ENCODE data around the gene ANGPT4. TPM values are rescaled to one million over a fixed set of nuclear protein-coding genes. Genes with fewer than 3 reads are reported as not detected.

ANGPT4 gene
- total and polyA plus RNA-seq, 2 of the 13 experiments (the other 11 are each of a cell fraction or from before 2014, with no cell fraction given), result not detected

DNA sequence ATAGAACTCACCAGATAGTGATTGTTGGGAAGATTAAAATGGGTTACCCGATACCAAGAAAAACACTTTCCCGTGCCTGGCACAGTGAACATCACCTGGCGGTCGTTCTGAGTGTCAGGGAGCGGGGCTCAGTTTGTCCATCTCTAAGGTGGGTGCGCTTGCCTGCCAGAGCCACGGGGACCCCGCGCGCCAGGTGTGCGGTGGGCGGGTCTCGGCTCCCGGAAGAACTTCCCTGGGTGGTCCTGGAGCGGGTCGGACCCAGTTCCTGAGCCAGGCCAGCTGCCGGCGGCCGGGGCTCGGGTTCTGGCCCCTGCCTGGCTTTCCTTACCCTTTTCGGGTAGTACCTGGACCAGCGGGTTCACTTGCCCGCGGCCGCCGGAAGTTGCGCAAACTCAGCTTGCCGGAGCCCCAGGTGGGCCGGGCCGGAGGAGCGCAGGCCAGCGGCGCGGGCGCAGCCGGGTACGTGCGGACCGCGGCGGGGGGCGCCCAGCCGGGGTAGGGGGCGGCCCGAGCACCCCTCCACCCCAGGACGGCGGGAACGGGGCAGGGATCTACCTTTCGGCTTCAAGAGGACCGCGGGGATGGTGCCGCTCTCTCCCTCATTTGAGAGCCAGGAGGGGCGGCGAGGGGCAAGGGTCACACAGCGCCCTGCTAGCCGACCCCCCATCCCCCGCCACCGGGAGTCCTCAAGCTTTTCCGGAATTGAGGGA, 75.1 kb downstream of the ANGPT4 start (continued):
- TF ChIP-seq ZNF577 (CRISPR knock-in tag; IDR thresholded peaks at IDR 0.05; ENCODE audit: borderline replicate concordance, low read depth) (no peak), ZNF616 (CRISPR knock-in tag; IDR thresholded peaks at IDR 0.05; ENCODE audit: low read depth) (0 out of 2 replicates have a peak, but pooled peaks have one; percentile 71), KAT8 (CRISPR knock-in tag; IDR thresholded peaks at IDR 0.05) (peak; percentile 48; the same call in 1 of the 2 replicates), ZNF7 (CRISPR knock-in tag; IDR thresholded peaks at IDR 0.05) (no peak), CBFB (CRISPR knock-in tag; IDR thresholded peaks at IDR 0.05) (no peak), ZNF83 (CRISPR knock-in tag; IDR thresholded peaks at IDR 0.05; ENCODE audit: borderline replicate concordance) (no peak), ZBTB37 (CRISPR knock-in tag; IDR thresholded peaks at IDR 0.05) (no peak), PCBP2 (optimal IDR thresholded peaks at IDR 0.05; ENCODE audit: low read depth, low read length, poor library complexity, severe bottlenecking) (no peak), ZNF660 (CRISPR knock-in tag; IDR thresholded peaks at IDR 0.05; ENCODE audit: borderline replicate concordance, low read depth) (no peak), ZNF180 (CRISPR knock-in tag; IDR thresholded peaks at IDR 0.05; ENCODE audit: borderline replicate concordance, low read depth) (no peak), ZSCAN31 (CRISPR knock-in tag; IDR thresholded peaks at IDR 0.05; ENCODE audit: low read depth) (0 out of 2 replicates have a peak, but pooled peaks have one; percentile 54), ZNF761 (CRISPR knock-in tag; conservative IDR thresholded peaks at IDR 0.05) (no peak), ZNF263 (CRISPR knock-in tag; IDR thresholded peaks at IDR 0.05) (no peak), SNAI1 (CRISPR knock-in tag; IDR thresholded peaks at IDR 0.05; ENCODE audit: borderline replicate concordance) (peak; percentile 35; the same call in 1 of the 2 replicates), ZNF451 (CRISPR knock-in tag; IDR thresholded peaks at IDR 0.05) (peak; percentile 74; the same call in 1 of the 2 replicates), HMG20A (CRISPR knock-in tag; IDR thresholded peaks at IDR 0.05; ENCODE audit: borderline replicate concordance) (no peak), ZFP37 (CRISPR knock-in tag; IDR thresholded peaks at IDR 0.05; ENCODE audit: borderline replicate concordance) (no peak)
- TF ChIP-seq, protein P1, sequence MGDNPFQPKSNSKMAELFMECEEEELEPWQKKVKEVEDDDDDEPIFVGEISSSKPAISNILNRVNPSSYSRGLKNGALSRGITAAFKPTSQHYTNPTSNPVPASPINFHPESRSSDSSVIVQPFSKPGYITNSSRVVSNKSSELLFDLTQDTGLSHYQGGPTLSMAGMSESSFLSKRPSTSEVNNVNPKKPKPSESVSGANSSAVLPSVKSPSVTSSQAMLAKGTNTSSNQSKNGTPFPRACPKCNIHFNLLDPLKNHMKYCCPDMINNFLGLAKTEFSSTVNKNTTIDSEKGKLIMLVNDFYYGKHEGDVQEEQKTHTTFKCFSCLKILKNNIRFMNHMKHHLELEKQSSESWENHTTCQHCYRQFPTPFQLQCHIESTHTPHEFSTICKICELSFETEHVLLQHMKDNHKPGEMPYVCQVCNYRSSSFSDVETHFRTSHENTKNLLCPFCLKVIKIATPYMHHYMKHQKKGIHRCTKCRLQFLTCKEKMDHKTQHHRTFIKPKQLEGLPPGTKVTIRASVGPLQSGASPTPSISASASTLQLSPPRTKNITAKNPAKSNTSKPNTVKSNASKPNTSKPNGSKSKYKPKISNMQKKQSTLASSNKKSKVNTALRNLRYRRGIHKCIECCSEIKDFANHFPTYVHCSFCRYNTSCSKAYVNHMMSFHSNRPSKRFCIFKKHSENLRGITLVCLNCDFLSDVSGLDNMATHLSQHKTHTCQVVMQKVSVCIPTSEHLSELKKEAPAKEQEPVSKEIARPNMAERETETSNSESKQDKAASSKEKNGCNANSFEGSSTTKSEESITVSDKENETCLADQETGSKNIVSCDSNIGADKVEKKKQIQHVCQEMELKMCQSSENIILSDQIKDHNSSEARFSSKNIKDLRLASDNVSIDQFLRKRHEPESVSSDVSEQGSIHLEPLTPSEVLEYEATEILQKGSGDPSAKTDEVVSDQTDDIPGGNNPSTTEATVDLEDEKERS (CRISPR knock-in tag; IDR thresholded peaks at IDR 0.05), result no peak
- TF ChIP-seq, protein P2, sequence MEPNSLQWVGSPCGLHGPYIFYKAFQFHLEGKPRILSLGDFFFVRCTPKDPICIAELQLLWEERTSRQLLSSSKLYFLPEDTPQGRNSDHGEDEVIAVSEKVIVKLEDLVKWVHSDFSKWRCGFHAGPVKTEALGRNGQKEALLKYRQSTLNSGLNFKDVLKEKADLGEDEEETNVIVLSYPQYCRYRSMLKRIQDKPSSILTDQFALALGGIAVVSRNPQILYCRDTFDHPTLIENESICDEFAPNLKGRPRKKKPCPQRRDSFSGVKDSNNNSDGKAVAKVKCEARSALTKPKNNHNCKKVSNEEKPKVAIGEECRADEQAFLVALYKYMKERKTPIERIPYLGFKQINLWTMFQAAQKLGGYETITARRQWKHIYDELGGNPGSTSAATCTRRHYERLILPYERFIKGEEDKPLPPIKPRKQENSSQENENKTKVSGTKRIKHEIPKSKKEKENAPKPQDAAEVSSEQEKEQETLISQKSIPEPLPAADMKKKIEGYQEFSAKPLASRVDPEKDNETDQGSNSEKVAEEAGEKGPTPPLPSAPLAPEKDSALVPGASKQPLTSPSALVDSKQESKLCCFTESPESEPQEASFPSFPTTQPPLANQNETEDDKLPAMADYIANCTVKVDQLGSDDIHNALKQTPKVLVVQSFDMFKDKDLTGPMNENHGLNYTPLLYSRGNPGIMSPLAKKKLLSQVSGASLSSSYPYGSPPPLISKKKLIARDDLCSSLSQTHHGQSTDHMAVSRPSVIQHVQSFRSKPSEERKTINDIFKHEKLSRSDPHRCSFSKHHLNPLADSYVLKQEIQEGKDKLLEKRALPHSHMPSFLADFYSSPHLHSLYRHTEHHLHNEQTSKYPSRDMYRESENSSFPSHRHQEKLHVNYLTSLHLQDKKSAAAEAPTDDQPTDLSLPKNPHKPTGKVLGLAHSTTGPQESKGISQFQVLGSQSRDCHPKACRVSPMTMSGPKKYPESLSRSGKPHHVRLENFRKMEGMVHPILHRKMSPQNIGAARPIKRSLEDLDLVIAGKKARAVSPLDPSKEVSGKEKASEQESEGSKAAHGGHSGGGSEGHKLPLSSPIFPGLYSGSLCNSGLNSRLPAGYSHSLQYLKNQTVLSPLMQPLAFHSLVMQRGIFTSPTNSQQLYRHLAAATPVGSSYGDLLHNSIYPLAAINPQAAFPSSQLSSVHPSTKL (CRISPR knock-in tag; IDR thresholded peaks at IDR 0.05), result 0 out of 2 replicates have a peak, but pooled peaks have one; percentile 8
- TF ChIP-seq, protein P3, sequence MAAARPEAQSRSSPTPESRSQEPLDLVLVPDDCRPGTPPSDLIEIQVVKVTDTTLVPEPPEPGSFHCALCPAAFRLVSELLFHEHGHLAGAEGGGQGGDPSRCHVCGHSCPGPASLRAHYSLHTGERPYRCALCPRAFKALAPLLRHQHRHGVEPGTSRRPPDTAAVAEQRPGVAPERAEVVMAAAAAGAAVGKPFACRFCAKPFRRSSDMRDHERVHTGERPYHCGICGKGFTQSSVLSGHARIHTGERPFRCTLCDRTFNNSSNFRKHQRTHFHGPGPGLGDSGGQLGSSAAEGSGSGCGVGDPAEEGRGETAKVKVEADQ (CRISPR knock-in tag; IDR thresholded peaks at IDR 0.05; ENCODE audit: borderline replicate concordance), result no peak
